NCI-H1092 (cell line): ENCODE results near the gene OR4C5.
"Not testable (repeated sequence)": the region's sequence is repeated elsewhere in the genome, so short reads cannot be mapped to it uniquely, and the experiment has no call there.

Source experiments
- DNase-seq: peaks from one replicate; lab custom pipeline; 2025; lab: John Stamatoyannopoulos, UW

OR4C5 gene

GRCh38 chr11:48366365-48366764 is at the start of gene OR4C5:
OR4C5 (minus strand) TSS chr11:48366465; CDS start chr11:48366465, 0 bp downstream.
- DNase-seq: no peak

- DNase-seq: no peak
Measured at GRCh38 chr11:48384670-48385069, 18.4 kb upstream of the OR4C5 start.

DNA sequence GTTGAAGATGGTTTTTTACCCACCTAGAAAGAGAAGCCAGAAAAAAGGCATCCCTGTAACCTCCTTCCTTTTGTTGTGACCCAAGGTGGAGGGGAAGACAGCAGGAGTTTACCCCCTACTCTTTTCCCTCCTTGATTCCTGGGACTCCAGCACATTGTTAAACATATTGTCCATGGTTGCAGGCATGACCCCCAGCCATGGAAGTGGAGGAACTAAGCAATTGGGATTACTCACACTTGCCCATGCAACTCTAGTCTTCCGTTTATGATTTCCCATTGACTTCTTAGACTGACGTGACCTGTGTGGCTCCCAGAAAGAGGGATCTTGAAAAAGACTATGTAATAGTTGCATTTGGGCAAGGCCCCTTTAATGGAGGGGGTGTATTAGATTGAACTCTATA is 17.9 kb upstream of the OR4C5 start:
- DNase-seq: not testable (repeated sequence)

- DNase-seq: not testable (repeated sequence)
Measured at GRCh38 chr11:48361289-48361688, 5.0 kb downstream of the OR4C5 start.

- no peak for DNase-seq
Measured at GRCh38 chr11:48354677-48355076, 11.6 kb downstream of the OR4C5 start.

DNA sequence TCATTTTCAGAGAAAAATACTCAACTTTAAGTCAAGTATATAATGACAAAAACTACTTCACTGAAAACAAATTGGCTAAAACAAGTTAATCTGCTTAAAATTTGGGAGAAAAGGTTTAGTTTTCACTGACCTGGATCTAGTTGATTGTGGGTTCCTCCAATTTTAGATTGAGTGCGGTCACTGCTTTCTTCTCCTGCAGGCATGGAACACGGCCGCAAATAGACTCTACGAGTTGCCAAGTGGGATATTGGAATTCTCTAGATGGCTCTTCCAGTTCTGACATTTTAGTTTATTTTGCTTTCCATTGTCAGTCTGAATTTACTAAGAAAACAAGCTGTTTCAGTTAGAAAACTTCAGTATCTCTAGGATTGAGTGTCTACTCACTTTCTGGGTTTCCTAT is 12.3 kb downstream of the OR4C5 start:
- no peak for DNase-seq

- DNase-seq: not testable (repeated sequence)
Measured at GRCh38 chr11:48346286-48346685, 20.0 kb downstream of the OR4C5 start.

GRCh38 chr11:48342505-48342904 is 23.8 kb downstream of the OR4C5 start:
- not testable (repeated sequence) for DNase-seq

GRCh38 chr11:48341466-48341865 is 24.8 kb downstream of the OR4C5 start:
- no peak for DNase-seq

DNA sequence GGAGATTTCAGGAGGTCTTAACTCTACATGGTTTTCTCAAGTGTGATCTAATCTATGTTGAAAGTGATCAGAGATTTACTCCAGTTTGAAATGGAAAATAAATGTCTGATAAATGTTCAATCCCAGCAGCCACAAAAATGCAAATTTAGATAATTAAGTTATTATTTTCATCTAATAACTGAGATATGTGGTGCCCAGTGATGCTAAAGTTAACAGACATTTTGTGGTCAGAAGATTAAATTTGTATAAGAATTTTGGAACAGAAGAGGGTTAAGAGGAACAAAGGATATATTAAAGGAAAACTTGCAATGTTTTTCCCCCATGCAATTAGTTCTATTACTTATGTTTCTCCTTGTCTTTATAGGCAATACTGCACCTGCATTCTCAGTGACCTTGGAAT is 41.6 kb downstream of the OR4C5 start, which contains the start of gene OR4C3:
OR4C3 (plus strand) TSS at position 301 of the 400 bp plus-strand sequence. CDS start 102 bp downstream, outside the sequence.
- not testable (repeated sequence) for DNase-seq

- DNase-seq: not testable (repeated sequence)
Measured at GRCh38 chr11:48319813-48320212, 46.5 kb downstream of the OR4C5 start.
